Caco-2 (cell line): ENCODE data around the gene LEMD2. TPM values are rescaled to one million over a fixed set of nuclear protein-coding genes. Genes with fewer than 3 reads are reported as not detected.

Source experiments
- BruUV-seq: library from RNA; stranded (reverse); fragments of 400-500 nt; replicated peaks from 2 replicates; lab custom pipeline; 2021; lab: Mats Ljungman, UMichigan
- CTCF ChIA-PET: fragments of 300-600 bp; sonication (Branson Sonifier 250); formaldehyde crosslinking; loops from one replicate; lab custom pipeline; 2022; ENCODE audit warnings: antibody characterized with exemption; lab: Charles Lee
- POLR2A ChIA-PET: fragments of 300-600 bp; sonication (Branson Sonifier 250); formaldehyde crosslinking; loops from one replicate; lab custom pipeline; 2022; ENCODE audit warnings: antibody characterized with exemption; lab: Charles Lee
- DNase-seq, 2 experiments: peaks; one replicate each; pipeline versions ENCODE4 v3.0.0 to v3.0.0-alpha.2; 2020 to 2022
- H3K27me3 ChIP-seq: replicated peaks from 2 replicates; pipeline ENCODE4 v1.6.0; 2011; ENCODE audit warnings: low read length; ENCODE audit not compliant: control insufficient read depth, insufficient read depth
- H3K36me3 ChIP-seq: 2 replicates; pipeline ENCODE4 v1.5.1; 2011; ENCODE audit warnings: low read length; ENCODE audit not compliant: control insufficient read depth, insufficient read depth
- H3K4me1 ChIP-seq: fragments of 250-450 bp; sonication (Bioruptor Pico); 2 replicates; pipeline ENCODE4 v1.5.1; 2020; ENCODE audit warnings: mild to moderate bottlenecking
- H3K4me3 ChIP-seq: 2 replicates; pipeline ENCODE4 v1.5.1; 2011; ENCODE audit warnings: low read depth, mild to moderate bottlenecking, control low read depth, low read length
- H3K9me3 ChIP-seq: fragments of 250-450 bp; sonication (Bioruptor Pico); 2 replicates; pipeline ENCODE4 v1.5.1; 2020; ENCODE audit warnings: mild to moderate bottlenecking, moderate library complexity
- H3K27ac Mint-ChIP-seq: one replicate; pipeline ENCODE4 v1.8.0; 2022; ENCODE audit warnings: mixed read lengths; ENCODE audit not compliant: unreplicated experiment
- H3K27me3 Mint-ChIP-seq: one replicate; pipeline ENCODE4 v1.8.0; 2022; ENCODE audit warnings: mixed read lengths; ENCODE audit not compliant: insufficient read depth, unreplicated experiment
- H3K36me3 Mint-ChIP-seq: one replicate; pipeline ENCODE4 v1.8.0; 2022; ENCODE audit warnings: mild to moderate bottlenecking, mixed read lengths; ENCODE audit not compliant: insufficient read depth, unreplicated experiment
- H3K4me1 Mint-ChIP-seq: one replicate; pipeline ENCODE4 v1.8.0; 2022; ENCODE audit warnings: low read depth, mixed read lengths; ENCODE audit not compliant: unreplicated experiment
- H3K4me3 Mint-ChIP-seq: one replicate; pipeline ENCODE4 v1.8.0; 2022; ENCODE audit warnings: mild to moderate bottlenecking, moderate library complexity, mixed read lengths; ENCODE audit not compliant: unreplicated experiment
- H3K9me3 Mint-ChIP-seq: one replicate; pipeline ENCODE4 v1.8.0; 2022; ENCODE audit warnings: mixed read lengths; ENCODE audit not compliant: unreplicated experiment
- CTCF ChIP-seq, 2 experiments: fragments of 200-600 bp in 1 of 2; IDR thresholded peaks; 1 replicate in 1 of 2; 2 replicates in 1 of 2; pipeline versions ENCODE4 v1.5.1 to v1.8.0; 2011 to 2022; ENCODE audit warnings: antibody characterized with exemption in 1 of 2, control low read depth in 1 of 2, inconsistent platforms in 1 of 2, low read depth in 1 of 2, low read length in 1 of 2, mild to moderate bottlenecking in 1 of 2, moderate library complexity in 1 of 2; ENCODE audit not compliant: insufficient read depth in 1 of 2, severe bottlenecking in 1 of 2, unreplicated experiment in 1 of 2
- intact Hi-C: fragments of 100-400 bp; cut with micrococcal nuclease; formaldehyde crosslinking; loops from one replicate; pipeline ENCODE4 v1.10.0; 2022; ENCODE audit not compliant: unreplicated experiment
- total RNA-seq: library from RNA; stranded (reverse); gene quantifications from 2 replicates; pipeline ENCODE4 v1.2.3, GENCODE V29; 2022

Gene LEMD2
- total RNA-seq, 1 experiment from 2014 or later = 53.2 TPM

- CTCF ChIA-PET = interaction anchor here (1.0 to 2.2 kb wide), 2 partner anchors 27 to 41 kb away, joined by 3 to 18 read pairs; partner anchors contain the start of gene UQCC2
- POLR2A ChIA-PET = no interaction called here
These were observed 36.3 kb downstream of the LEMD2 start for GRCh38 chr6:33752646-33753015.

GRCh38 chr6:33751771-33752645, 36.9 kb downstream of the LEMD2 start:
- Histone ChIP-seq H3K27me3 (no peaks in the 10 kb centered on the region), H3K36me3 (no peaks in the 10 kb centered on the region; the same call in 1 of the 2 replicates), H3K4me3 (no peak overlapping the region), H3K4me1 (peaks cover 30% of the 10 kb centered on the region), H3K9me3 (no peaks in the 10 kb centered on the region)
- H3K9me3 Mint-ChIP-seq = no peaks in the 10 kb centered on the region
- peak; percentile 77 to 89 for DNase-seq
- ChIA-PET POLR2A (interaction anchor here (1.0 kb wide), 1 partner anchor 41 kb away, joined by 6 read pairs; the partner anchor contains the start of gene UQCC2), CTCF (interaction anchor here (1.0 to 3.1 kb wide), 3 partner anchors 9 to 41 kb away, joined by 3 to 28 read pairs (median 18); partner anchors contain the start of gene UQCC2)
- no peak overlapping the region for H3K27ac Mint-ChIP-seq
- BruUV-seq = no TSS peak
- peaks cover 9% of the 10 kb centered on the region for H3K36me3 Mint-ChIP-seq
- intact Hi-C loops = loop anchor here (1.0 kb wide), 2 partner anchors 8 to 10 kb away; no protein-coding TSS in a partner anchor
- peaks cover 33% of the 10 kb centered on the region for H3K4me1 Mint-ChIP-seq
- peak in 1 of 2 experiments; percentile 28 for TF ChIP-seq CTCF (IDR thresholded peaks at IDR 0.05; ENCODE audit: insufficient read depth in 1 of 2, low read depth in 1 of 2, low read length in 1 of 2, severe bottlenecking in 1 of 2, unreplicated experiment in 1 of 2)
- H3K4me3 Mint-ChIP-seq = no peak overlapping the region
- peaks cover 3% of the 10 kb centered on the region for H3K27me3 Mint-ChIP-seq

More at GRCh38 chr6:33752646-33753015, 36.3 kb downstream of the LEMD2 start:
- Histone ChIP-seq H3K4me1 (peaks cover 30% of the 10 kb centered on the region), H3K27me3 (no peaks in the 10 kb centered on the region), H3K4me3 (no peak overlapping the region), H3K9me3 (no peaks in the 10 kb centered on the region), H3K36me3 (no peaks in the 10 kb centered on the region; the same call in 1 of the 2 replicates)
- H3K27me3 Mint-ChIP-seq = no peaks in the 10 kb centered on the region
- DNase-seq = no peak
- H3K4me3 Mint-ChIP-seq = no peak overlapping the region
- no TSS peak for BruUV-seq
- no peak for TF ChIP-seq CTCF (IDR thresholded peaks at IDR 0.05; ENCODE audit: insufficient read depth in 1 of 2, low read depth in 1 of 2, low read length in 1 of 2, severe bottlenecking in 1 of 2, unreplicated experiment in 1 of 2)
- H3K36me3 Mint-ChIP-seq = peaks cover 12% of the 10 kb centered on the region
- peaks cover 32% of the 10 kb centered on the region for H3K4me1 Mint-ChIP-seq
- no peak overlapping the region for H3K27ac Mint-ChIP-seq
- H3K9me3 Mint-ChIP-seq = no peaks in the 10 kb centered on the region
- intact Hi-C loops = loop anchor here (1.0 kb wide), 2 partner anchors 8 to 10 kb away; no protein-coding TSS in a partner anchor

GRCh38 chr6:33750244-33750991, 38.5 kb downstream of the LEMD2 start:
- Mint-ChIP-seq H3K4me1 (peaks cover 32% of the 10 kb centered on the region), H3K27me3 (peaks cover 3% of the 10 kb centered on the region), H3K36me3 (no peaks in the 10 kb centered on the region), H3K4me3 (no peak overlapping the region), H3K27ac (peak overlapping the region; percentile 40), H3K9me3 (no peaks in the 10 kb centered on the region)
- H3K4me3 ChIP-seq = no peak overlapping the region
- no peak for DNase-seq
- peaks cover 30% of the 10 kb centered on the region for H3K4me1 ChIP-seq
- H3K27me3 ChIP-seq = no peaks in the 10 kb centered on the region
- H3K9me3 ChIP-seq = no peaks in the 10 kb centered on the region
- ChIA-PET CTCF (interaction anchor here (0.6 to 3.1 kb wide), 4 partner anchors 11 to 433 kb away, joined by 3 to 28 read pairs (median 12); partner anchors contain the start of genes UQCC2 and ZBTB22), POLR2A (no interaction called here)
- BruUV-seq = no TSS peak
- intact Hi-C loops = no loop called here
- H3K36me3 ChIP-seq = no peaks in the 10 kb centered on the region
- TF ChIP-seq CTCF (IDR thresholded peaks at IDR 0.05; ENCODE audit: insufficient read depth in 1 of 2, low read depth in 1 of 2, low read length in 1 of 2, severe bottlenecking in 1 of 2, unreplicated experiment in 1 of 2) = no peak
